ENCODE results near the gene AKR1E2.

AKR1E2 gene

DNA sequence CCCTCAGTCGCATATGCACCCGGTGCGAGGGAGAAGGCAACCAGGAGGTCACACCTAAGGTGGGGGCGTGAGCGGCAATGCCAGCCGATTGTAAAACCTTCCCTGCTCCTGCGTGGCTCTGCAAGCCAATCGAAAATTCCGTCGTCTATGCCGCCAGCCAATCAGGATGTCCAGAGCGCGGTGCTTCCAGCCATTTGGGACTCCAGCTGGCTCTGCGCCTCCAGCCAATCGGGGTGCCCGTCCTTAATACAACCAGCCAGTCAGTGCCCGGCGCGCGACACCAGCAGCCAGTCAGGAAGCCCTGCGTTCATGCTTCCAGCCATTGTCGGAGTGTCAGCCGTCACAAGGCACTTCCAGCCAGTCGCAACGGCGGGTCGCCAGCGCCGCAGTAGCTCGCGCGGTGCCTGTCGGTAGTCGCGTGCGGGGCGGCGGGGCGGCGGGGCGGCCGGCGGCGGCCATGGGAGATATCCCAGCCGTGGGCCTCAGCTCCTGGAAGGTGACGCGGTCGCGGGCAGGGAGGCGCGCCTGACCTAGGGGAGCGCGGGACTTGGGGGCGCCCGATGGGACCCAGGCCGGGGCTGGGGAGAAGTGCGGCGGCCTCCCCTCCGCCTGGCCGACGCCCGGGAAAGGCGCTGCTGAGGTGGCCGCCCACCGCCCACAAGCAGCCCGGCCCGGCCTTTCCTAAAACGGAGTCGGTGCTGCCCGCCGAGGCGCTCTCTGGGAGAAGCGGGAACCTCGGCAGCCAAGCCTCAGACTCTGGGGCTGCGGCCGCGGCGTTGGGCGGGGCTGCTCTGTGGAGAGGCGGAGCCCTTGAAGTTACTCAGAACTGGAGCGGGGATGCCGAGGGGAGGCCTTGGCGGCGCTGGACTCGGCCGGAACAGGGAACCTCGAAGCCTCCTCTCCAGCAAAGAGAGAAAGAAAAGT, at the start of gene AKR1E2:
Gene AKR1E2 (plus strand): TSS at position 340 of the 924 bp plus-strand sequence. CDS start 118 bp downstream, at position 458.
- peak; percentile 40 to 71 (median 62) for DNase-seq (ENCODE audit: low read depth in 3 of 3)

DNA sequence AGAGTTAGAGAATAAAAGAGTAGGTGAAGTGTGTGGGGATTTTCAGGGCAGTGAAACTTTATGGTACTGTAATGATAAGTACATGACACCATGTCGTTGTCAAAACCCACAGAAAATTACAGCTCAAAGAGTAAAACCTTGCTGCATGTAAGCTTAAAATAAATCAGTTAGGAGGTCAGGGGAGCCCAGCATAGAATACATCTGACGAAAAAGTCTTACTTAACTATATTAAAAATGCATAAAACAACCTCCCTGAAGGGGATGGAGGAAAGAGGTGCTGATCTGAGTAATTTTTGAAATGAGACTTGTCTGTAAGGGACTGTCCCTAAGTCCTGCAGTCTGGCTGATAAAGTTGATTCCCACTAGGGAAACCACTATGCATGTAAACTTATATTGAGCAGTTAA, 49.8 kb upstream of the AKR1E2 start:
- DNase-seq (ENCODE audit: low read depth in 3 of 3): no peak

DNA sequence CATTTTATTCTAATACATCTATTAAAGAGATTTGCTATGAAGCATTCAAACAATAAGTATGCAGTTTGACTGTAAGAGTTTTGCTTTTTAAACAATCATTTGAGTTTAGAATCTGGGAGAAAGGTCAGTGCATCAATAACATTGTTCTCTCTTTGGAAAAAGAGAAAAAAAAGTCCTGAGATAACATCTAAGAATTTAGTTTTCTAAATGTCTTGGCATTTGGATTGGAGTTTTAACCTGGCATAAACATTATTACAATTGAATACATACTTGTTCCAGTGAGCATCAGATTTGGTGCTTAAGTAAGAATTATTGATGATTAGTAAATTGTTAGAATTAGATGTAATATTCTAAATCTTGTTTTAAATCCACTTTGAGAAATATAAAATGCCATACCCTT, 47.2 kb upstream of the AKR1E2 start:
- no peak for DNase-seq (ENCODE audit: low read depth in 3 of 3)

DNA sequence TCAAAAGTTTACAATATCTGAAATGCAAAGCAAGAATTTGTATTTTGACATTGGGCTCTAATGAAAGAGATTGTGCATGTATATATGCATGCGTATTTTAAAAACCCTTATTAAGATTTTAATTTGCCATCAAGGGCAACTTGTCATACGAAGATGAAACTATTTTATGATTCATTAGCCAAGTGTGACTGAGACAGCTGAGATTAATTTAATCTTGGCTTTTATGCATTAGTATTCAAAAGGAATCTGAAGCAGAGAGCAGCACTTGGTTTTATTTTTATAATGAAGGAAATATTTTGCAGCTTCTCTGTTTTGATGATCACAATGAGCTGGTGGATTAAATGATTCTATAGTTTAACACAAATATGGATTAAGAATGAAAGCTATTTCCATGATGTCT, 45.9 kb upstream of the AKR1E2 start:
- no peak for DNase-seq (ENCODE audit: low read depth in 3 of 3)

DNA sequence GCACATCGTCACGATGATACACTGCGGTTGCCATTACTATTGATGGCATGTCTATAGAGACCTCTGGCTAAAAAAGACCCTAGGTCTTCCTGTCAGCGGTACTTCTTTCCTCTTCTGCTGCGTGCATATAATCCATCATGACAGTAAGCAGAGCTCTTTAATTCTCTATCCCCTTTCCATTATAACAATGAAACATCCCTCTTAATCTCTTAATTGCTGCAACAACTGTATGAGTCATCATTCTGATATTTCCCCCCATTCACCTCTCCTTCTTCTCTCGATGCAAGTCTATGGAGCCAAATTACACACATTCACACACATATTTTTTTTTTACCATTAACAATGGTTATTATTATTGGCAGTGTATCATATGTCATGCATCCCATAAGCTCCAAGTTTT, 45.2 kb upstream of the AKR1E2 start:
- DNase-seq (ENCODE audit: low read depth in 3 of 3): no peak

DNA sequence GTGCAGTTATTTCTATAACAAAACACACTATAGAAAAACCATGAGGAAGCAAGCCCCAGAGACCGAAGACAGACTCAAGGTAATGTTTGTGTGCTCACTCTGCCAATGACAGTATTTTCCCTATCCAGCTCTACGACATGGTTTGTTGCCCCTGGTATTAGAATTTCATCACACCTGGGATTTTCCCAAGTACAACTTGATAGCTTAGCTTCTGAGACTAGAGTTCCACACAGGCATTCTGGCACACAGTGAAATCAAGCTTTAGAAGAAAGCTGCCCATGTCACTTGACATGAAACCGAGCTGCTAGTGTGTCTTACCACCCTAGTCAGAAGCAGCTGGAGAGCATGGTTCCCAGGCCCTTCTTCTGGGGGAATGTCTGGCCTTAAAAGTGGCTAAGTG, 44.1 kb upstream of the AKR1E2 start:
- no peak for DNase-seq (ENCODE audit: low read depth in 3 of 3)

DNA sequence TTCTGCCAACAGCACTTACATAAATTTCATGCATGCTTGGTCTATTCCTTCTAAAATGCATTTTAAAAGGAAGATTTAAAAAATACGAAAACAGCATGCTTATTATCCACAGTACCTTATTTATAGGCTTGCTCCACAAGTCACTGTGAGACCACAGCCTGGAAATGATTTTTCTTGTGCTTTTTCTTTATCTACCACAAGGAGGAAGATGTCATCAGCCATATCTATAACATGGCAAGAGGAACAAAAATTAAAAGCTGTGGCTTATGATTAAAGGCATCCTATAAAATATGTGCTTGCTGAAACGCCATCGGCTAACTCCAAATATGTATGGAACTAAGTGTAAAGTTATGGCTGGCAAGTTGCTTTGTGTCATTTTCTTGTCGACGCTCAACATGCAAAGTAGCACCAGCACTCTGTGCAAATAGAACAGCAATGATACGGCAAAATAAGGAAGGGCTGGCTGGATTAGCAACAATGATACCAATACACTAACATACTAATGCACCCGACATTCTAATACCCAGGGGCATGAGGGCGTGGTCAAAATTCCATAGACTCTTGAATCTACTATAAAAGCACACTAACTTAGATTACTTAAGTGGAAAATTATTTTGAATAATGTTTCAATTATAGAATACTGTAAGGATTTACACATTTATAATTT, 41.2 kb upstream of the AKR1E2 start:
- no peak for DNase-seq (ENCODE audit: low read depth in 3 of 3)

DNA sequence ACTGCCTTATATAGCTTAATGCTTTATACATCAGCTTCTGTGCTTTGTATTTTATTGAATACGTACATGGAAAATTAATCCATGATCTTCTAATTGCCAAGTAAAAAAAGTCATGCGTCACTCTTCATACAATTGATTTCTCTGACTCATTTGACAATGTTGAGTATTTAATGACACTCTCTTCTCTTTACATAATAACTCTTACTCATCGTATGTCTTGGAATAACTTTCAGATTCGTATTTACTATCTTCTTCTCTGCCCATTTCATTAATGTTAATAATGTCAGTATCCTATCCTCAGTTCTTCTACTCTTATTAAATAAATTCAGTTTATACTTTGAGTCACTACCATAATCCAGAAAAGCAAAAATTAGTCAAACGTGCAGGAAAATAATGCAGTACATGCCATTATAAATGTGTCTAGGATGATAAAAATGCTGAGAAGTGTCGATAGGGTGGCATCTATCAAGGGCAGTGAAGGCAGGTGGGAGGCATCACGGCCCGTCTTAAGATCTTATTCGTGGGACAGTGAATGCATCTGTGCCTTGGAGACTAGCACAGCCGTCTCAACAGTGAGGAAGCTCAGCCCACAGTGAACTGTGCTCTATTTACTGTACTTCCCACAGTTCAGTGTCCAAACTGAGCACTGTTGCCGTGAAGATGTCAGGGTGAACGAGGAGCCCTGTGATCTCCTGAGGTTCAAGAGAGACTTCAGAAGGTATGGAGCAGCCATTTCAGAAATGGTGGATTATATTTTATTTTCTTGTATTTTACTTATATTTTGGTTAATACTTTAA, 39.8 kb upstream of the AKR1E2 start:
- DNase-seq (ENCODE audit: low read depth in 3 of 3): no peak

DNA sequence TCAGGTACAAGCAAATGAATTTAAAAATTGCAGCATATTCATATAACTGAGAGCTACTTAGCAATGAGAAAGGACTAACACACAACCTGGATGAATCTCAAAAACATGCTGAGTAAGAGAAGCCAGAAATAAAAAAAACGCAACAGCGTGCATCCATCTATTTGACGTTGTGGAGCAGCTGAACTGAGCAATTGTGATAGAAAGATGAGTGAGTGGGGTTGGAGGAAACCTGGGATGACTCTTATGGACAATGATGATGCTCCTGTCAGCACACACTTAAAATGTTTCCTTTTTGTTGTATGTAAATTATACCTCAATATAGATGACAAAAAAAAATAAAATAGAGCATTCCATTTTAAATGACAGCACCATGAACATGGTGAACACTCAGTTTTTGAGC, 36.0 kb upstream of the AKR1E2 start:
- DNase-seq (ENCODE audit: low read depth in 3 of 3): no peak

DNA sequence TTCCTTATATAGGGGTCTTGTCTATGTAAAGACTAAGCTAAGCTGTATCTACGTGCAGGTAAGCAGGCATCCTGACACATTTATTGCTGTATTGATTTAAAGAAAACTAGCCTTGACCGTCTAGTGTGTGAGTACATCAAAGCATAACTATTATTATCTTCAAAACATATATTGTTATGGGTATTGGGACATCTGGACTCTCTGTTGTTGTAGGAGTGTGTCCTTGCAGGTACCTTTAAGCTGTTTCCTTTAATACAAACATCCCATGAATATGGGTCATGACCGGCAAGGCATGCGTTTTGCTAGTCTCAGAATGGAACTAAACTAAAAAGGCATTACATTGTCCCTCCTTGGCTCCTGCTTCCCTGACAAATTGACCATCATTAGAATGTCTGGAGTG, 35.1 kb upstream of the AKR1E2 start:
- DNase-seq (ENCODE audit: low read depth in 3 of 3): no peak

DNA sequence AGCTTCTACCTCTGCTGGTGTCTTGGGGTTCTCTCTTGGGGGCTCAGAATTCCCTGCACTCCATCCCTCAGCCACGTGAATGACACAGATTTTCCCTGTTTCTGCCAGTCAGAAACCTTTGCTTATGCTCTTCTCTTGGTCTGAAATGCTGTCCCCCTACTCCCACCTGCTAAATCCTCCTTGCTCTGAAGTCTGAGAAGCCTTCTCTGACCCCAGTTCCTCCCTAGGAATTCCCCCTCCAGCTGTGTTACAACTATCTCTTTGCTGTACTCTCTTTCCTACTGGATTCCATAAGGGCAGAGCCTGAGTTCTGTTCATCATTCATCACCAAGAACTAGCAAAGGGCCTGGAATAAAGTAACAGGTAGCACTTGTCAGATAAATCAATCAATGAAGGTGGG, 33.6 kb upstream of the AKR1E2 start:
- DNase-seq (ENCODE audit: low read depth in 3 of 3): no peak

DNA sequence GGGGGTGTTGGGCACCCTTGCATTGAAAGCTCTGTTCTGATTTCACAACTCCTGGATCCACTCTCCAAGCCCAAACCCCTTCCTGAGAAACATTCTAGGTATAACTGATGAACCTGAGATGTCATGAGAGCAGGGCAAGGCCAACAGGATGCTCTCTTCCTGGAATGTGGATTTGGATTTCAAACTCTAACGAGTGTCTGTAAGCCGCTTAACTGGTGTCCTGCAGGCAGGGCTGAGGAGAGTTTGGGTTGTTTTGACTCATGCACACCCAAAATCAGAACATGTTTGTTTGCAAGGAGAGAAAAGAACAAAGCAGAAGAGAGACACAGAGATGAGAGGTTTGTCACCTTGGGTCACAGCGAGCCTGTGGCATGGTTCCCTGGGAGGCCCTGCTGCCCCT, 24.6 kb upstream of the AKR1E2 start:
- no peak for DNase-seq (ENCODE audit: low read depth in 3 of 3)

DNA sequence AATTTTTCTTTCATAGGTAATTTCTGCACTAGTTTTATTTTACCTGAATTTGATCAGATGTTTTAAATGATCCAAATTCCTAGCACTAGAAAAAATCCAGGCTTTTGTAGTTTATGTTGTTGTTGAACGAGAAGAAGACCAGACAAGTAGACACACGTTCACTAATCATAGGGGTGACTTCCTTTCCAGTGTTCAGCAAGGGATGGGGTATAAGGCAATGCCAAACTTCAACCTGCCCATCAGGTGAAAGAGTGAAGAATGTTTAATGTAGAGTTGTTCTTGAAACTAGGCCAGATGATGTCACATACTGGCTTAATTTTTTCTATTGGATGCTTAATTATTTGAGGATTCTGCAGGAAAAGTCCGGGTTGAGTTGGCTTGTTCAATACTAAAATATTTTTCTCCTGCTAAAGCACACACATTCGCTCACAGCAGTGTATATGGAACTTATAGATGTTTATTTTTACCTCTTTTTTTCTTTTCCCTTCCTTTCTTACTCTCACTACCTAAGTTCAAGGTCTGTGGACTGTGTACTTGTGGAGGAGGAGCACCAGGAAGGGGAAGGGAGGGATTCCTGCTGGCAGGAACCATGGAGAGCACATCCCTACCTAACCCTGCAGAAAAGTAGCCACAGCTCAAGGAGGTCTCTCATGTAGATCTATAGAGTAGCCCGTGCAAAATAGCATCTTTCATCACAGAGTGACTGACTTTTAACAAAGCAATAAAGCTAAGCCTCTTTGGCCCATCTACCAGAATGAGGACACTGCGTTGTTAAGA, 23.1 kb upstream of the AKR1E2 start:
- DNase-seq (ENCODE audit: low read depth in 3 of 3): no peak

DNA sequence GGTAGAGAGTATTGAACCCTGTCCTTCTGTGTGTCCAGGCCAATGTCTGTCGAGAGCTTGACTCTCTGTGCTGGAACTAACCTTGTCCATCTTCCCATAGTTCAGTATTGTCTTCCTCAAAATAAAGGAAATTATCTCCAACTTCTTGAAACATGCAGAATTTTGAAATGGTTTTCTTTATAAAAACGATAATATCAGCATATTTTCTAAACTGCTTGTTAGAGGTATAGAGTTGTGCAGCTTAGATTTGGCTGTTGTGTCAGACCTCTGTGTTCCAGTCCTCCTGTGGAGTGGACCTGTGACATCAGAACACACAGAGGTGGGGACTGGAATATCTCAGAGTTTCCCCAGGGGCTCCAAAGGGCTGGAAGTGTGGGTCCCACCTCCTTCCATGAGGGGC, 22.2 kb upstream of the AKR1E2 start:
- no peak for DNase-seq (ENCODE audit: low read depth in 3 of 3)

DNA sequence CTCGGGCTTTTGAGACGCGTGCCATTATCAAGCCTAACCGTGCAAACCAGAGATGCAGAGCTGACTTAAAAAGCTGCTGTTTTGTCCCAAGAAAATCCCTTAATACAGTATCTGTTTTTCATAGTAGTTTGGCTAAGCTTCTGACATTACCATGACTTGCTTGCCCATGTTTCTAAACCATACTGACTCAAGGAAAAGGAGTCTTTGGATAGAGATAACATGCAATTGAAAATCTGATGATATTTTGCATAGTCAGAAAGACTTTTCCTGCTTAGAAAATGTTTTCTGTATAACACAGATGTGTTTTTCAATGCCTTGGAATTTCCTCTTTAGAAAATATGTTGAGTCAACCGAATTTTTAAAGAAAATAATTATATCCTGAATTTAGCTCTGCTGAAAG, 21.5 kb upstream of the AKR1E2 start:
- DNase-seq (ENCODE audit: low read depth in 3 of 3): no peak

DNA sequence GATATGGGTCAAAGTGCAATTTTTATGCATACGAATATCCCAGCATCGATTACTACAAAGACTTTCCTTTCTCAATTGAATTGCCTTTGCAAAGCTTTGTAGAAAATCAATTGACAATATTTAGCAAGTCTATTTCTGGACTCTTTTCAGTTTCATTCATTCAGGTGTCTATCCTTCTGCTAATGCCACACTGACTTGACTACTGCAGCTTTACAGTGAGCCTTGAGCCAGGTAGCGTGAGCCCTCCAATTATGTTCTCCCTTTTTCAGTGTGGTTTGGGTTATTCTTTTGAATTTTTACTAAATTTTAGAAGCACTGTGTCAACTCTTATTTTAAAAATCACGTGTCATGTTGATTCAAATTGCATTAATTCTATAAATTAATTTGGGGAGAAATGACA, 19.5 kb upstream of the AKR1E2 start:
- DNase-seq (ENCODE audit: low read depth in 3 of 3): no peak

DNA sequence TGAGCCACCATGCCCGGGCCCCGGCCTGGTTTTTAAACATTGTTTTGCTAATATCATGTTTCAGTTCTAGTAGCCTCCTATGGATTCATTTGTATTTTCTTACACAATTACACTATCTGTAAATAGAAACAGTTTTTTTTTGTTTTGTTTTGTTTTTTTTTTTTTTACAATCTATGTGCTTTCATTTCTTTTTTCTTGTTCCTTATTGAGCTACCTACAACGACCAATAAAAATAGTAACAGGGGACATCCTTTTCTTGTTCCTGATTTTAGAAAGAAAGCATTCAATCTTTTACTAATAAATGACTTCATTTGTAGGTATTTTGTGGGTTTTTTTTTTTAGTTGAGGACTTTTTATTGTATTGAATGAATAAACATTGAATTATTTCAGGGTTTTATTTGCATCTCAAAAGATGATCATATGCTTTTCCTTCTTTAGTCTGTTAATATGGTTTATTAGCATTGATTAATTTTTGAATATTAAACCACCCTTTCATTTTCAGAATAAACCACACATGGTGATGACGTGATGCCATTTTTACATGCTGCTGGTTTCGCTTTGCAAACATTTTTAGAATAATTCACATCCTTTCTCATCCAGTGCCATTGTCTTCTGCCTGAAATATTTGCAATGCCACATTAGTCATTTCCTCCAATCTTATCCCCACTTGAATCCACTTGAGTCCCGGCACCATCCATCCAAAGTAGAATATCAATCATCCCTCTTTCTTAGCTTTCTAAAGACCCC, 18.1 kb upstream of the AKR1E2 start:
- no peak for DNase-seq (ENCODE audit: low read depth in 3 of 3)

DNA sequence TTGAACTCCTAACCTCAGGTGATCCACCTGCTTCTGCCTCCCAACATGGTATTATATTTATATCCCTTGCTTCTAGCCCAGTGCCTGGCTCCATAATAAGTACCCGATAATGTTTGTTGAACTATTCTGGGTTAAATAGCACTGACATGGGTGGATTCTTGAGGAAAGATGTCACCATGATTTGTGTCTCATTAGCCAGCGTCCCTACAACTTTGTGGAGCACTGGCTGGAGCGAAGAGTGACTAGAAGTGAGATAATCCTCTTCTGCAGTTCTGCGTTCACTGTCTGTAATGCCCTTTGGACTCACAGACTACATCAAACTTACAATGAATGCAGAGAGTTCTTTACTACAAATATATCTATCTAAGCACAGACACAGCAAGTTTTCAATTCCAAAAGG, 16.9 kb upstream of the AKR1E2 start:
- DNase-seq (ENCODE audit: low read depth in 3 of 3): no peak

DNA sequence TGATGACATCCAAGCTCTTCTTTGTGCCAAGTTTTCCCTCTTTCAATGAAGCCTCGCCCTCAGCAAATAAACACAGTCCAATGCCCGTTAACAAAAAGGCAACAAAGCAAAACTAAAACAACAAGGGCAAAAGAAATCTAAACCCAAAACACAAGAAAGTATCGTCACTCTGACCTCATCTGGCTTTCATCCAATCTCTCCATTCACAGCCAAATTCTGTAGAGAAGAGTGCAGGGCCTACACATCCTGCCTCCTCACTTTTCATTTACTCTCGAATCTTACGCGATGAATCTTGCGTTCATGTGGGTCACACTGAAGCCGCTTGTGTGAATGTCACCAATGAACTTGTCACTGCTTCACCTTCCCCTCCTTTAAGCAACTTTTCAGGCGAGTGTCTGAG, 15.9 kb upstream of the AKR1E2 start:
- no peak for DNase-seq (ENCODE audit: low read depth in 3 of 3)

DNA sequence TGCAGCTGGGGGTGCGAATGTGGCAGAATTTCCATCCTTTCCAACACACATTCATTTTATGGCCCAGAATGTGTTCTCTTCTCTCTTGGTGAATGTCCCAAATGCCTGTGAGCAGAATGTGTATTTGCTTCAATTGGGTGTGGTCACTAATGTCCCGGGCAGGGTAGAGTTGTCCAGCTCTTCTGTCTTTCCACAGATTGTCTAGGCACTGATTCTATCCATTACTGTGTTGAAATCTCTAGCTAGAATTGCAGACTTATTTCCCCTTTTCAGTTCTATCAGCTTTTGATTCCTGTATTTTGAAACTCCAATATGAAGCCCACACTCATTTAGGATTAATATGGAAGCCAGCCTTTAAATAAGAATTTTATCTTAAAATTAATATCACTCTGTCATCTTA, 14.0 kb upstream of the AKR1E2 start:
- no peak for DNase-seq (ENCODE audit: low read depth in 3 of 3)

DNA sequence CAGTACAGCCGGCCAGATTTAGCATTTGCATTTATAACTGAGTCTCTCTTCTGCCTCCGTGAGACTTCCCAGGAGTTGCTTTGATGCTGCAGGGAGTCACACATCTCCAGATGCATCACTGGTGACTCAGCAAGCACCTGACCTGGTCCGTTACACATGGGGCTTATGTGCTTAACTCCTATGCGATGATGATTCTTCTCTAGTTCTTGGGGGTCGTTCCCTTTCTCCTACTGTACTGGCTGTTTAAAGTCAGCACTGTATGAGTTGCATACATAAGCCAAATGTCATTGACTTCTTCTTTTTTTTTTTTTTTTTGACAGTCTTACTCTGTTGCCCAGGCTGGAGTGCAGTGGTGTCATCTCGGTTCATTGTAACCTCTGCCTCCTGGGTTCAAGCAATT, 13.0 kb upstream of the AKR1E2 start:
- no peak for DNase-seq (ENCODE audit: low read depth in 3 of 3)
